SK-N-SH (cell line): ENCODE data around the gene AEN. TPM values are rescaled to one million over a fixed set of nuclear protein-coding genes. Genes with fewer than 3 reads are reported as not detected.

Experiments
- CTCF ChIA-PET: fragments of 300-600, 350-600 bp; formaldehyde crosslinking; extraction: SDS; loops from one replicate; lab custom pipeline; 2021; lab: Yijun Ruan, JAX
- POLR2A ChIA-PET: fragments of 350-600 bp; sonication (Branson Sonifier 250); formaldehyde crosslinking; extraction: SDS; loops from one replicate; lab custom pipeline; 2020; ENCODE audit warnings: antibody characterized with exemption, inconsistent platforms; lab: Yijun Ruan, JAX
- DNase-seq: peaks from one replicate; pipeline ENCODE4 v3.0.0; 2012
- H2AFZ ChIP-seq: fragments of 200-600 bp; sonication (generic); 2 replicates; pipeline ENCODE4 v1.8.1; 2016; ENCODE audit warnings: antibody characterized with exemption, mild to moderate bottlenecking, low read depth
- H3F3A ChIP-seq: fragments of 200-600 bp; sonication (generic); replicated peaks from 2 replicates; pipeline ENCODE3; 2016; ENCODE audit warnings: antibody characterized with exemption, mild to moderate bottlenecking; ENCODE audit not compliant: insufficient read depth
- H3K27ac ChIP-seq, 2 experiments: fragments of 200-500 bp in 1 of 2; fragments of 200-600 bp in 1 of 2; sonication (Bioruptor generic) in 1 of 2; sonication (generic), shearing (Covaris generic) in 1 of 2; 2 replicates each; pipeline versions ENCODE4 v1.5.1 to v1.6.1; 2014 to 2016; ENCODE audit warnings: low read depth in 2 of 2, inconsistent platforms in 1 of 2, low read length in 1 of 2, mild to moderate bottlenecking in 1 of 2, mixed read lengths in 1 of 2
- H3K27me3 ChIP-seq: fragments of 200-600 bp; sonication (generic), shearing (Covaris generic); 2 replicates; pipeline ENCODE4 v1.6.1; 2016; ENCODE audit warnings: mixed run types; ENCODE audit not compliant: insufficient read depth
- H3K36me3 ChIP-seq, 2 experiments: fragments of 200-500 bp in 1 of 2; fragments of 200-600 bp in 1 of 2; sonication (Bioruptor generic) in 1 of 2; sonication (generic) in 1 of 2; replicated peaks in 1 of 2; 2 replicates each; pipeline versions ENCODE3 to v1.5.1; 2014 to 2016; ENCODE audit warnings: low read length in 1 of 2, mild to moderate bottlenecking in 1 of 2; ENCODE audit not compliant: insufficient read depth in 2 of 2, control insufficient read depth in 1 of 2
- H3K4me1 ChIP-seq, 2 experiments: fragments of 200-500 bp in 1 of 2; fragments of 200-600 bp in 1 of 2; sonication (Bioruptor generic) in 1 of 2; sonication (generic), shearing (Covaris generic) in 1 of 2; 2 replicates each; pipeline versions ENCODE4 v1.5.1 to v1.6.1; 2014 to 2016; ENCODE audit warnings: low read depth in 1 of 2, low read length in 1 of 2, mixed run types in 1 of 2; ENCODE audit not compliant: insufficient read depth in 2 of 2, control insufficient read depth in 1 of 2
- H3K4me2 ChIP-seq: fragments of 200-600 bp; sonication (generic), shearing (Covaris generic); 2 replicates; pipeline ENCODE4 v1.6.1; 2017; ENCODE audit warnings: mixed run types
- H3K4me3 ChIP-seq, 2 experiments: fragments of 200-500 bp in 1 of 2; fragments of 200-600 bp in 1 of 2; sonication (Bioruptor generic) in 1 of 2; sonication (generic), shearing (Covaris generic) in 1 of 2; 2 replicates each; pipeline versions ENCODE4 v1.5.1 to v1.8.1; 2014 to 2016; ENCODE audit warnings: low read depth in 2 of 2, inconsistent platforms in 1 of 2, low read length in 1 of 2, mild to moderate bottlenecking in 1 of 2, mixed read lengths in 1 of 2, moderate library complexity in 1 of 2
- H3K79me2 ChIP-seq: fragments of 200-600 bp; sonication (generic); 2 replicates; pipeline ENCODE4 v1.8.1; 2017; ENCODE audit warnings: mild to moderate bottlenecking; ENCODE audit not compliant: insufficient read depth
- H3K9ac ChIP-seq: fragments of 200-600 bp; sonication (generic); 2 replicates; pipeline ENCODE4 v1.6.1; 2017; ENCODE audit warnings: mixed run types
- H3K9me2 ChIP-seq: fragments of 200-600 bp; sonication (generic); 2 replicates; pipeline ENCODE4 v1.6.1; 2017; ENCODE audit warnings: mixed run types
- H3K9me3 ChIP-seq: fragments of 200-600 bp; sonication (generic); 2 replicates; pipeline ENCODE4 v1.6.1; 2017; ENCODE audit warnings: mixed run types, mild to moderate bottlenecking, moderate library complexity
- H4K20me1 ChIP-seq: fragments of 200-600 bp; sonication (generic); 2 replicates; pipeline ENCODE4 v1.6.1; 2017; ENCODE audit warnings: mild to moderate bottlenecking, mixed run types; ENCODE audit not compliant: insufficient read depth
- CHD2 ChIP-seq: fragments of 150-350 bp; IDR thresholded peaks from 2 replicates; pipeline ENCODE4 v1.6.1; 2018; ENCODE audit warnings: low read length; ENCODE audit not compliant: partially characterized antibody
- CTCF ChIP-seq: fragments of 200-600 bp; sonication (generic); IDR thresholded peaks from 2 replicates; pipeline ENCODE4 v1.6.1; 2017; ENCODE audit warnings: antibody characterized with exemption, mild to moderate bottlenecking, moderate library complexity
- EP300 ChIP-seq, 2 experiments: IDR thresholded peaks; 2 replicates each; pipeline versions ENCODE4 v1.4.0 to v1.6.1; 2012; ENCODE audit warnings: borderline replicate concordance in 1 of 2, low read depth in 1 of 2, low read length in 1 of 2
- EZH2phosphoT487 ChIP-seq: fragments of 200-600 bp; sonication (generic); IDR thresholded peaks from 2 replicates; pipeline ENCODE4 v1.6.1; 2017; ENCODE audit warnings: low read depth, mixed run types, mild to moderate bottlenecking, antibody characterized with exemption, moderate library complexity, borderline replicate concordance
- FOSL2 ChIP-seq: IDR thresholded peaks from 2 replicates; pipeline ENCODE4 v1.4.0; 2012; ENCODE audit warnings: low read depth, mild to moderate bottlenecking, moderate library complexity, borderline replicate concordance
- FOXM1 ChIP-seq: IDR thresholded peaks from 2 replicates; pipeline ENCODE4 v1.4.0; 2012; ENCODE audit warnings: low read depth, mild to moderate bottlenecking
- GATA2 ChIP-seq: sonication (generic); formaldehyde crosslinking; IDR thresholded peaks from 2 replicates; pipeline ENCODE4 v1.5.0; 2020; ENCODE audit warnings: mild to moderate bottlenecking, missing genetic modification reagents
- IRF3 ChIP-seq: fragments of 150-350 bp; IDR thresholded peaks from 2 replicates; pipeline ENCODE4 v1.6.1; 2016; ENCODE audit warnings: mild to moderate bottlenecking, low read depth, low read length
- JUND ChIP-seq: IDR thresholded peaks from 2 replicates; pipeline ENCODE4 v1.4.0; 2012
- MAX ChIP-seq: IDR thresholded peaks from 2 replicates; pipeline ENCODE4 v1.4.0; 2012; ENCODE audit warnings: low read depth
- NRF1 ChIP-seq: IDR thresholded peaks from 2 replicates; pipeline ENCODE4 v1.6.1; 2012; ENCODE audit warnings: low read depth, mild to moderate bottlenecking, low read length
- PBX3 ChIP-seq: IDR thresholded peaks from 2 replicates; pipeline ENCODE4; 2012
- RAD21 ChIP-seq: IDR thresholded peaks from 2 replicates; pipeline ENCODE4 v1.6.1; 2012; ENCODE audit warnings: mild to moderate bottlenecking, low read length
- REST ChIP-seq: IDR thresholded peaks from 2 replicates; pipeline ENCODE4 v1.6.1; 2012; ENCODE audit warnings: mild to moderate bottlenecking, low read depth, low read length, moderate library complexity
- RXRA ChIP-seq: IDR thresholded peaks from 2 replicates; pipeline ENCODE4 v1.4.0; 2012; ENCODE audit warnings: low read depth, mild to moderate bottlenecking, borderline replicate concordance
- SIN3A ChIP-seq: IDR thresholded peaks from 2 replicates; pipeline ENCODE4 v1.6.1; 2012; ENCODE audit warnings: low read depth, mild to moderate bottlenecking, low read length, moderate library complexity, borderline replicate concordance
- TCF12 ChIP-seq: IDR thresholded peaks from 2 replicates; pipeline ENCODE4 v1.4.0; 2012
- USF1 ChIP-seq: IDR thresholded peaks from 2 replicates; pipeline ENCODE4 v1.4.0; 2012; ENCODE audit warnings: low read depth, borderline replicate concordance
- USF2 ChIP-seq: fragments of 150-350 bp; IDR thresholded peaks from 2 replicates; pipeline ENCODE4 v1.6.1; 2017; ENCODE audit warnings: antibody characterized with exemption, low read length, low read depth, borderline replicate concordance
- YY1 ChIP-seq: IDR thresholded peaks from 2 replicates; pipeline ENCODE4 v1.4.0; 2012; ENCODE audit warnings: low read depth, mild to moderate bottlenecking
- WGBS: methylation state at CpG from one replicate; pipeline ENCODE4 v1.1.6; 2017; ENCODE audit warnings: low lambda C conversion rate; 5-methylcytosine and 5-hydroxymethylcytosine counted together
- polyA plus RNA-seq, 3 experiments: library from polyadenylated mRNA; depleted of rRNA; stranded (reverse); fragments of >200 nt; gene quantifications; 2 replicates each; pipeline ENCODE4 v1.2.3, GENCODE V29; 2012

The AEN gene
- polyA plus RNA-seq, 1 of the 3 experiments (the other 2 are of a cell fraction), result 46.4 TPM

- TF ChIP-seq CTCF (no peak), GATA2 (CRISPR knock-in tag) (no peak), NRF1 (no peak), MAX (no peak), YY1 (no peak), USF1 (no peak), FOSL2 (no peak), PBX3 (no peak)
Measured at GRCh38 chr15:88622605-88622975, 1.4 kb downstream of the AEN start (continued).

GRCh38 chr15:88623061-88623460, 1.9 kb downstream of the AEN start:
- DNase-seq, result no peak
- H4K20me1 ChIP-seq, result peaks cover 62% of the 10 kb centered on the region
- H3K9me3 ChIP-seq, result no peaks in the 10 kb centered on the region
- H3K27ac ChIP-seq, result peak overlapping the region in 1 of 2 experiments; percentile 84; a peak in 2 of 4 replicates
- no peak overlapping the region for H2AFZ ChIP-seq
- peaks cover 32 to 35% of the 10 kb centered on the region in 2 experiments for H3K36me3 ChIP-seq
- peak overlapping the region; percentile 99; the same call in 1 of the 2 replicates for H3K9ac ChIP-seq
- CTCF ChIA-PET, result no interaction called here
- H3K4me1 ChIP-seq, result peaks cover 17 to 18% of the 10 kb centered on the region in 2 experiments
- H3K79me2 ChIP-seq, result peaks cover 70% of the 10 kb centered on the region
- H3K27me3 ChIP-seq, result no peaks in the 10 kb centered on the region
- H3K4me2 ChIP-seq, result peak overlapping the region; percentile 95
- no peaks in the 10 kb centered on the region for H3F3A ChIP-seq
- peak overlapping the region; percentile 87 to 93 for H3K4me3 ChIP-seq
- POLR2A ChIA-PET, result no interaction called here
- 4% methylated on average over 2 of the region's 2 CpGs for WGBS
- H3K9me2 ChIP-seq, result no peaks in the 10 kb centered on the region
- peak; percentile 96 for TF ChIP-seq FOSL2
- no peak for TF ChIP-seq REST
- TF ChIP-seq NRF1, result no peak
- no peak for TF ChIP-seq RAD21
- no peak for TF ChIP-seq IRF3
- 0 out of 2 replicates have a peak, but pooled peaks have one; percentile 29 for TF ChIP-seq SIN3A
- no peak for TF ChIP-seq EZH2phosphoT487
- no peak for TF ChIP-seq RXRA
- TF ChIP-seq TCF12, result peak; percentile 39; the same call in 1 of the 2 replicates
- TF ChIP-seq USF1, result no peak
- no peak for TF ChIP-seq FOXM1
- no peak for TF ChIP-seq CHD2
- peak; percentile 82 for TF ChIP-seq JUND
- 0 out of 4 replicates have a peak, but pooled peaks of 1 of the 2 experiments have one; percentile 19 for TF ChIP-seq EP300 (IDR thresholded peaks at IDR 0.05; ENCODE audit: borderline replicate concordance in 1 of 2, low read depth in 1 of 2, low read length in 1 of 2)
- no peak for TF ChIP-seq USF2
